NCI-H2196 (cell line): ENCODE measurements around the gene NDUFB11.

Experiments
- DNase-seq: peaks from one replicate; lab custom pipeline; 2025; ENCODE audit not compliant: unreplicated experiment; lab: John Stamatoyannopoulos, UW

Gene NDUFB11

GRCh38 chrX:47144626-47145394 is at the start of gene NDUFB11, which contains the start of gene RBM10:
Gene NDUFB11, minus strand, starts transcription at chrX:47144702. Its CDS starts 23 bp downstream, at chrX:47144679.
Gene RBM10, plus strand, starts transcription at chrX:47145221. Its CDS starts 2,261 bp downstream, at chrX:47147482.
- DNase-seq, result peak; percentile 84

DNA sequence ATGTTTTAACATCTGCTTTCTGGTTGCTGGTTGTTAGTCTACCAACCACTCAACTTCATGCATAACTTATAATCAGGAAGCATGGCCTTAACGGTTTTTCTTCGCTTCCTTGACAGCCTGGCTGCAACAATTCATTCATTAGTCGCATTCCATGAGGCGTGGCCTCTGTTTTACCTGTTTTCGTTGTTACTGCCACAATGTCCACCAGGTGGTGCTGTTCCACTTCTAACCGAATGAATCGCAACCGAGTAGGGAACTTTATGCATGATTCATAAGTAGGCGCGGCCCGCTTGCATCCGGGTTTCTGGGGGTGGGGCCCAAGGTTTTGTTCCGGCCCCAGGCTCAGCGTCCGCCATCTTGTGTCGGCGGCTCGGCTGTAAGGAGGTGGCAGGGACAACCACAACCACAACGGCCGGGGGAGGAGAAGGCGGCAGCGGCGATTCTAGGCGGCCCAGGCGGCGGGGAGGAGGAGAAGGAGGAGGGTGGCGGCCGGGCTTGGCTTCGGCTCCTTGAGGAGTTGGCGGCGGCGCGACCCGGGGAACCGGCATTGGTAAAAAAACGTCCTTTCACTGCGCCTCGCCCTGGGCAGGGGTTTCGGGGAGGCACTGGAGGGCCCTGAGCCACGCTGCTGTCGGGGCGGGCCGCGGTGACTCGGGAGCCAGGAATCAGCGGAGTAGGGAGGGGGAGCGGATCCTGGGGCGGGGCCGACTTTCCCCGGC is 49.1 kb upstream of the NDUFB11 start, which contains the start of gene UBA1:
TSS of gene UBA1 (plus strand) at position 355 of the 719 bp plus-strand sequence. CDS start 4,974 bp downstream, outside the sequence.
- peak; percentile 92 for DNase-seq

GRCh38 chrX:47191806-47192401 is 47.4 kb upstream of the NDUFB11 start:
- DNase-seq, result no peak

DNA sequence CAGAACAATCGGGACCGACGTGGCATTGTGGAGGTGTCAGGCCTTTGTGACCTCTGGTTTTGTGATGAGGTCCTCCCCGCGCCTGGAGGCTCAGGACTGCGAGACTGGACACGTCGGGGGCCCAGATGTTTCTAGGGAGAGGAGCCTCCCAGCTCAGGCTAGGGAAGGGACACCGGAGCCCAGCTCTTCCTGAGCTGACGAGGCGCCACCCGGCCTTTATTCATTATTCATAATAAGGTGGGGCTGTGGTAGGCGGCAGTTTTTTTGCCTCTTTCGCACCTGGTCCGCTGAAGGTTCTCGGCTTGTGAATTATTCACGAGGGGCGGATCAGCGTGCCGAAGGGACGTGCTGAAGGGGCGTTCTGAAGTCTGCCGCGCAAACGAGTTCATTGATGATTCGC is 46.8 kb upstream of the NDUFB11 start:
- no peak for DNase-seq

GRCh38 chrX:47190445-47191269 is 46.2 kb upstream of the NDUFB11 start:
- peak; percentile 75 for DNase-seq

DNA sequence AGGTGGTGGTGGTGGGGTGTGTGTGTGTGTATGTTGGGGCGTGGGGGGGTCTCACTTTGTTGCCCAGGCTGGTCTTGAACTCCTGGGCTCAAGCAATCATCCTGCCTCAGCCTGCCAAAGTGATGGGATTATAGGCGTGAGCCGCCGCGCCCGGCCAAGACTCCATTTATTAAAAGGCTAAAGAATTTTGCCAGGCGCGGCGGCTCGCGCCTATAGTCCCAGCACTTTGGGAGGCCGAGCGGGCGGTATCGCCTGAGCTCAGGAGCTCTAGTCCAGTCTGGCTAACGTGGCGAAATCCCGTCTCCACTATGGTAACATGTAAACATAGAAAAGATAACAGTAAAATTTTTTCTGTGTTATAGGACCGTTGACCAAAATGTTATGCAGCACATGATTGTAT is 45.4 kb upstream of the NDUFB11 start:
- DNase-seq, result no peak

- peak; percentile 40 for DNase-seq
These were observed 42.7 kb upstream of the NDUFB11 start for GRCh38 chrX:47187106-47187677.

DNA sequence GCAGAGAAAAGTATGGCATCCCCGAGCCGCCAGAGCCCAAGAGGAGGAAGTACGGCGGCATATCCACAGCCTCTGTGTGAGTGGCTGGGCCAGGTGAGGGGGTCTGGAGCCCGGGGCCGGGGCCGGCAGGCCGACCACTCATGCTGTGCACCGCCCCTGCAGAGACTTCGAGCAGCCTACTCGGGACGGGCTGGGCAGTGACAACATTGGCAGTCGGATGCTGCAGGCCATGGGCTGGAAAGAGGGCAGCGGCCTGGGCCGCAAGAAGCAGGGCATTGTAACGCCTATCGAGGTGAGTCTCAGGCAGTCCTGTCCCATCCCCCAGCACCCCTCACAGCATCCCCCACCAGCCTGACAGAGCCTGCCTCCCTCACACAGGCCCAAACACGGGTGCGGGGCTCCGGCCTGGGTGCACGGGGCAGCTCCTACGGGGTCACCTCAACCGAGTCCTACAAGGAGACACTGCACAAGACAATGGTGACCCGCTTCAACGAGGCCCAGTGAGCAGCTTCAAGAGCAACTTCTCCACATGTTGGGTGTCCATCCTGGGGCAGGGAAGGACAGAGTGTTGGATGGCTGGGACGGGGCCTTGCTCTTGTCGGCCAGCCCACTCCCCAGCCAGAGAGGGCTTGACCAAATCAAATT is 41.7 kb upstream of the NDUFB11 start:
- no peak for DNase-seq

GRCh38 chrX:47185241-47185640 is 40.7 kb upstream of the NDUFB11 start:
- no peak for DNase-seq

GRCh38 chrX:47184486-47184885 is 40.0 kb upstream of the NDUFB11 start:
- DNase-seq, result no peak

DNA sequence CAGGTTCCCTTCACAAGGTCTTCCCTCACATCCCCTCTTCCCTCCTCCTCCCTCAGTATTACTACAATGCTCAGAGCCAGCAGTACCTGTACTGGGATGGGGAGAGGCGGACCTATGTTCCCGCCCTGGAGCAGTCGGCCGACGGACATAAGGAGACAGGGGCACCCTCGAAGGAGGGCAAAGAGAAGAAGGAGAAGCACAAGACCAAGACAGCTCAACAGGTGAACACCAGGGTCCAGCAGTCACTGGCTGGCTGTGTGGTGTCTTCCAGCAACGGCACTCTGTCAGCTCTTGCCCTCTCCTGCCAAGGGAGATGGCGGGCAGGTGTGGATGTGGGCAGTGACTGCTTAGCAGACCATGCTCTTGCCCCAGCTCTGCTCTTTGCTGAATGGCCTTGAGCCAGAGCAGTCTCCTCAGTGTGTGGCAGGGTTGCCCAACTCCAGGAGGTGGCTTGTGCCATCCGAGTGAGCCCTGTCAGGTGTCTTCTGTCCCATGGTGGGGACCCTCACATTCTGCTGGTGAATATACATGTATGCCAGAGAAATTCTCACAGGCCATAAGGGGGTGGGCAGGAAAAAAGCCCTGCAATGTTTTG is 37.7 kb upstream of the NDUFB11 start:
- DNase-seq, result no peak

DNA sequence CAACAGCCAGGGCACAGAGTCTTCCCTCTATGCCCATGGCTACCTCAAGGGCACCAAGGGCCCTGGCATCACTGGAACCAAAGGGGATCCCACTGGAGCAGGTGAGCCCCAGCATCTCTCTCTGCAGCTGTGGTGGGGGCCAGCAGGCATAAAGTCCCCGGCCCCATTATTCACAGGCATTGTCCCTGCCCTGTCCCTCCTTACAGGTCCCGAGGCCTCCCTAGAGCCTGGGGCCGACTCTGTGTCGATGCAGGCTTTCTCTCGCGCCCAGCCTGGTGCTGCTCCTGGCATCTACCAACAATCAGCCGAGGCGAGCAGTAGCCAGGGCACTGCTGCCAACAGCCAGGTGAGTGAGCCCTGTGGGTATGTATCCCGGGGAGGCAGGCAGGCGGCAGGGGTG is 36.8 kb upstream of the NDUFB11 start:
- no peak for DNase-seq

GRCh38 chrX:47180346-47180745 is 35.8 kb upstream of the NDUFB11 start:
- no peak for DNase-seq

DNA sequence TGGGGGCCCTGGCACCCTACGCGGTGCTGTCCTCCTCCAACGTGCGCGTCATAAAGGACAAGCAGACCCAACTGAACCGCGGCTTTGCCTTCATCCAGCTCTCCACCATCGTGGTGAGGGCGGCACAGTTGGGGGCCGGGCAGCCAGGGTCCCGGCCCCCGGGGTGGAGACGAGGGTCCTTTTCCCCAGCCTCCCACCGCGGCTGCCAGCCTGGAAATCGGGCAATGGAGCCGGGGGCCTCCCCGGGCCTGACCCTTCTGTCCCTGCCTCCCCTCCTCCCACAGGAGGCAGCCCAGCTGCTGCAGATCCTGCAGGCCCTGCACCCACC is 35.4 kb upstream of the NDUFB11 start:
- DNase-seq, result no peak

GRCh38 chrX:47179221-47179927 is 34.9 kb upstream of the NDUFB11 start:
- DNase-seq, result no peak

DNA sequence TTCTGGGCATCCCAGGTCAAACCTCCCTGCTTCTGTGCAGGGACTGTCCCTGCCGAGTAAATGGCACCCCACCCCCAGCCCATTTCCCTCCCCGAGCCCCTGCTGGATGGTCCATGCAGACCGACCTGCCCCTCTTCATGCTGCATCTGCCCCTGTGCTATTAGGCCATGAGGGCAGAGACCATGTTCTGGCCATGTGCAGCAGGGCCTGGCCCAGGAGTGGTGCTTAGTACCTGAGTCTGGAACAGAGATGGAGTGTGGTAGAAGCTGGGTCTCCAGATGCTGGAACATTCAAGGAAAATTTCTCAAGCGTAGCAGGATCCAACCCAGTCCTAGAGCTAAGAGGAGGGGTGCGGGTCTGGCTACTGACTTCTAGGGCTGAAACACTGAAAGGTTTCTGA is 33.8 kb upstream of the NDUFB11 start:
- DNase-seq, result no peak

GRCh38 chrX:47177079-47177478 is 32.6 kb upstream of the NDUFB11 start:
- no peak for DNase-seq

- DNase-seq, result no peak
These were observed 31.7 kb upstream of the NDUFB11 start for GRCh38 chrX:47176101-47176740.

GRCh38 chrX:47175588-47175980 is 31.1 kb upstream of the NDUFB11 start:
- DNase-seq, result no peak
